Measurements from ENCODE around the gene ABHD3. TPM values are rescaled to one million over a fixed set of nuclear protein-coding genes. Genes with fewer than 3 reads are reported as not detected.
A peak's percentile ranks its signal among the peaks of the same experiment; 100 is the strongest.
"Not testable (repeated sequence)": the region's sequence is repeated elsewhere in the genome, so short reads cannot be mapped to it uniquely, and the experiment has no call there.

ABHD3 gene
- total and polyA plus RNA-seq, 4 donors: 10.2 to 26.0 (median 24.3) TPM

DNA sequence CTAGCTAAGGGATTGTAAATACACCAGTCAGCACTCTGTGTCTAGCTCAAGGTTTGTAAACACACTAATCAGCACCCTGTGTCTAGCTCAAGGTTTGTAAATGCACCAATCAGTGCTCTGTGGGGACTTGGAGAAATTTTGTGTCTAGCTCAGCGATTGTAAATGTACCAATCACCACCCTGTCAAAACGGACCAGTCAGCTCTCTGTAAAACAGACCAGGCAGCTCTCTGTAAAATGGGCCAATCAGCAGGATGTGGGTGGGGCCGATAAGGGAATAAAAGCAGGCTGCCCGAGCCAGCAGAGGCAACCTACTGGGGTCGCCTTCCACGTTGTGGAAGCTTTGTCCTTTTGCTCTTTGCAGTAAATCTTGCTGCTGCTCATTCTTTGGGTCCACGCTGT is 2.6 kb upstream of the ABHD3 start:
- 46% methylated on average over 5 of the region's 7 CpGs for WGBS (ENCODE audit: insufficient coverage)
- DNase-seq (ENCODE audit: low read depth in 4 of 6, low spot score in 6 of 6); H3K36me3 ChIP-seq (ENCODE audit: control insufficient read depth, insufficient read depth, low read length); H3K4me3 ChIP-seq (ENCODE audit: low read depth, low read length); H3K27ac ChIP-seq (ENCODE audit: low read depth, low read length); H3K9me3 ChIP-seq (ENCODE audit: control insufficient read depth, insufficient read depth, low read length); H3K27me3 ChIP-seq (ENCODE audit: control insufficient read depth, insufficient read depth, low read length): not testable (repeated sequence)
- peaks cover 11% of the 10 kb centered on the region for H3K4me1 ChIP-seq (ENCODE audit: control insufficient read depth, insufficient read depth, low read length)

DNA sequence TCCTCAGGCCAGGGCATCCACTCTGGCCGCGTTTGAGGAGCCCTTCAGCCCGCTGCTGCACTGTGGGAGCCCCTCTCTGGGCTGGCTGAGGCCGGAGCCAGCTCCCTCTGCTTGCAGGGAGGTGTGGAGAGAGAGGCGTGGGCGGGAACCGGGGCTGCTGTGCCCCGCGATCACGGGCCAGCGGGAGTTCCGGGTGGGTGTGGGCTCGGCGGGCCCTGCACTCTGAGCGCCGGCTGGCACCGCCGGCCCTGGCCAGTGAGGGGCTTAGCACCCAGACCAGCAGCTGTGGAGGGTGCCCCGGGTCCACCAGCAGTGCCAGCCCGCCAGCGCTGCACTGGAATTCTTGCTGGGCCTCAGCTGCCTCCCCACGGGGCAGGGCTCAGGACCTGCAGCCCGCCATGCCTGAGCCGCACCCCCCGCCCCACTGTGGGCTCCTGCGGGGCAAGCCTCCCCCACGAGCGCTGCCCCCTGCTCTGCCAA is 1.9 kb upstream of the ABHD3 start:
- H3K9me3 ChIP-seq (ENCODE audit: control insufficient read depth, insufficient read depth, low read length): no peaks in the 10 kb centered on the region
- peaks cover 11% of the 10 kb centered on the region for H3K4me1 ChIP-seq (ENCODE audit: control insufficient read depth, insufficient read depth, low read length)
- peaks cover 3% of the 10 kb centered on the region for H3K36me3 ChIP-seq (ENCODE audit: control insufficient read depth, insufficient read depth, low read length)
- 97% methylated on average over 28 of the region's 28 CpGs for WGBS (ENCODE audit: insufficient coverage)
- no peak overlapping the region for H3K4me3 ChIP-seq (ENCODE audit: low read depth, low read length)
- no peaks in the 10 kb centered on the region for H3K27me3 ChIP-seq (ENCODE audit: control insufficient read depth, insufficient read depth, low read length)
- H3K27ac ChIP-seq (ENCODE audit: low read depth, low read length): no peak overlapping the region
- no peak for DNase-seq (ENCODE audit: low read depth in 4 of 6, low spot score in 6 of 6)

DNA sequence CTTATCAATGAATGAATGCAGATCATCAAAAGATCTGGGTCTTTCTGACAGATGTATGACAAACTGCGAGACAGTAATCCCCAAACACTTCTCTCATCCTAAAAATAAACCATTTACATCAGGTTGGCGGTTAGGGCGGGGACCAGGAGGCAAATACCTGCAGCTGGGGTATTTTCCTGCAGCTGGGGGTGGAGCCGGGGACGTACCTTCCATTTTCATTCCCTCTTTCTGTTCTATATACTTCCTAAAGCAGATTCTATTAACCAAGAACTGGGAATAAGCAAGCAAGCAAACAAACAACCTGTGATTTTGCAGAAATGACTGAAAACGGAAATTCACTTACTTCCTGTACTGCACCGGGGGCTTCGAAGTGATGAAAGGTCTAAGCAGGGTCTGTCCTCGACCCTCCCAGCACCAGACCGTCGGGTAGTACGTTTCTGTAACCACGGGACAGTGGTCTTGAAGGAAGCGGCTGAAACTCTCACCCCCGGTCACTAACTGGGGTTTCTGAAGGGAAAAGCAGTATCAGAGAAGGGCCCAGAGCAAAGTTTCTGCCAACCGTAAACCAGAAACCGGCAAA is 1.2 kb downstream of the ABHD3 start:
- H3K36me3 ChIP-seq (ENCODE audit: control insufficient read depth, insufficient read depth, low read length): peaks cover 3% of the 10 kb centered on the region
- no peaks in the 10 kb centered on the region for H3K9me3 ChIP-seq (ENCODE audit: control insufficient read depth, insufficient read depth, low read length)
- peak overlapping the region; percentile 59 for H3K4me3 ChIP-seq (ENCODE audit: low read depth, low read length)
- H3K27ac ChIP-seq (ENCODE audit: low read depth, low read length): no peak overlapping the region
- no peak for DNase-seq (ENCODE audit: low read depth in 4 of 6, low spot score in 6 of 6)
- 1% methylated on average over 12 of the region's 17 CpGs for WGBS (ENCODE audit: insufficient coverage)
- no peaks in the 10 kb centered on the region for H3K27me3 ChIP-seq (ENCODE audit: control insufficient read depth, insufficient read depth, low read length)
- peaks cover 11% of the 10 kb centered on the region for H3K4me1 ChIP-seq (ENCODE audit: control insufficient read depth, insufficient read depth, low read length)

DNA sequence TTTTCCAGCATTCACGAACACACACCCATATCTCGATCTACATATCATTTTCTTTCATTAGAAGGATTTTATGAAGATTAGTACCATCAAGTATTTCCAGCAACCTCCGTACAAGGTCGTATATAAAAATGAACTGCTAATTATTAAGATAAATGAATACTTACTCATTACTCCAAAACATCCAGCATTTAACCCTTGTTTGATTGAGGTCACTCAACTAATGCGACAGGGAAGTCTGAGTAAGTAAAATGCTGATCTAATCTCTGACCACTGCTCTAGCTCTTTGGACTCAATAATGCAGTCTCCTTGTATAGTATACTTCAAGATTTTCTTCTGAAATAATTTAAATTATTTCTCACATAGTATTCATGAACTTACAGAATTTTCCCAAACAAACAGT is 2.0 kb downstream of the ABHD3 start:
- H3K27ac ChIP-seq (ENCODE audit: low read depth, low read length): no peak overlapping the region
- peaks cover 11% of the 10 kb centered on the region for H3K4me1 ChIP-seq (ENCODE audit: control insufficient read depth, insufficient read depth, low read length)
- H3K36me3 ChIP-seq (ENCODE audit: control insufficient read depth, insufficient read depth, low read length): peaks cover 3% of the 10 kb centered on the region
- no peaks in the 10 kb centered on the region for H3K27me3 ChIP-seq (ENCODE audit: control insufficient read depth, insufficient read depth, low read length)
- WGBS (ENCODE audit: insufficient coverage): no CpG with 5 or more reads among the region's 5 CpGs
- H3K4me3 ChIP-seq (ENCODE audit: low read depth, low read length): no peak overlapping the region
- no peak for DNase-seq (ENCODE audit: low read depth in 4 of 6, low spot score in 6 of 6)
- H3K9me3 ChIP-seq (ENCODE audit: control insufficient read depth, insufficient read depth, low read length): no peaks in the 10 kb centered on the region

DNA sequence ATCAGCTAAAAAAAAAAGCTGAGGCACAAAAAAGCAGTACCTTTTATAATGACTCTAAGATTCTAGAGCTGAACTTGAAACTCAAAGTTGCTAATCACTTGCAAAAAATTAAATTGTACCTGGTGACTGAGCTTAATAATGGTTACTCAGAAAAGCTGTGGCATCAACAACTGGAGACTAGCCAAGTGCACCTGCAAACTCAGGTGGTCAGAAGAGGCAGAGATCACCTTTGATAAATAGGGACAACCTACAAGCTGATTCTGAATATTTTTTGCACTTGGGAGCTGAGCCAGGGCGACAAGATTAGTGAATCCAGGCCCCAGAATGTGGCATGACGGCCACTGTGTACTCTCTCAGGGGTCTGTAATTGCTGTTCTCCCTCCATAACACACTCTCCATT is 3.0 kb downstream of the ABHD3 start:
- peaks cover 2% of the 10 kb centered on the region for H3K36me3 ChIP-seq (ENCODE audit: control insufficient read depth, insufficient read depth, low read length)
- no peaks in the 10 kb centered on the region for H3K9me3 ChIP-seq (ENCODE audit: control insufficient read depth, insufficient read depth, low read length)
- no CpG with 5 or more reads among the region's 2 CpGs for WGBS (ENCODE audit: insufficient coverage)
- DNase-seq (ENCODE audit: low read depth in 4 of 6, low spot score in 6 of 6): no peak
- no peak overlapping the region for H3K27ac ChIP-seq (ENCODE audit: low read depth, low read length)
- H3K27me3 ChIP-seq (ENCODE audit: control insufficient read depth, insufficient read depth, low read length): no peaks in the 10 kb centered on the region
- H3K4me3 ChIP-seq (ENCODE audit: low read depth, low read length): no peak overlapping the region
- H3K4me1 ChIP-seq (ENCODE audit: control insufficient read depth, insufficient read depth, low read length): peaks cover 11% of the 10 kb centered on the region

DNA sequence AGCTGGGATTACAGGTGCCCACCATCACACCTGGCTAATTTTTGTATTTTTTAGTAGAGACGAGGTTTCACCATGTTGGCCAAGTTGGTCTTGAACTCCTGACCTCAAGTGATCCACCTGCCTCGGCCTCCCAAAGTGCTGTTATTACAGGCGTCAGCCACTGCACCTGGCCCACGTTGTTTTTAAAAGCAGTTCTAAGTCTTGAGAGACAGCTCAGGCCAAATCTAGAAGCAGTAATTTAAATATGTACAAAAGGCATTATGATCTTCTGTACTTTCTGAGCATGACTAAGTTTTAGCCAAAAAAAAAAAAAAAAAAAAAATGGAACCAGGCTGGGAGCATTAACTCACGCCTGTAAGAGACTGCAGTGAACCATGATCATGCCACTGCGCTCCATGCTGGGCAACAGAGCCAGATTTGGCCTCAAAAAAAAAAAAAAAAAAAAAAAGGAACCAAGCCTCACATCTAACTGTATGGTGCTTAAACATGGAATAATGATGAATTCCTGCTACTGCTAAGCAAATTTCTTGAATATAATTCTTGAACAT is 4.0 kb downstream of the ABHD3 start:
- WGBS (ENCODE audit: insufficient coverage): 90% methylated on average over 3 of the region's 6 CpGs
- H3K27ac ChIP-seq (ENCODE audit: low read depth, low read length): no peak overlapping the region
- no peaks in the 10 kb centered on the region for H3K36me3 ChIP-seq (ENCODE audit: control insufficient read depth, insufficient read depth, low read length)
- no peak overlapping the region for H3K4me3 ChIP-seq (ENCODE audit: low read depth, low read length)
- no peaks in the 10 kb centered on the region for H3K27me3 ChIP-seq (ENCODE audit: control insufficient read depth, insufficient read depth, low read length)
- DNase-seq (ENCODE audit: low read depth in 4 of 6, low spot score in 6 of 6): no peak
- peaks cover 11% of the 10 kb centered on the region for H3K4me1 ChIP-seq (ENCODE audit: control insufficient read depth, insufficient read depth, low read length)
- H3K9me3 ChIP-seq (ENCODE audit: control insufficient read depth, insufficient read depth, low read length): no peaks in the 10 kb centered on the region

DNA sequence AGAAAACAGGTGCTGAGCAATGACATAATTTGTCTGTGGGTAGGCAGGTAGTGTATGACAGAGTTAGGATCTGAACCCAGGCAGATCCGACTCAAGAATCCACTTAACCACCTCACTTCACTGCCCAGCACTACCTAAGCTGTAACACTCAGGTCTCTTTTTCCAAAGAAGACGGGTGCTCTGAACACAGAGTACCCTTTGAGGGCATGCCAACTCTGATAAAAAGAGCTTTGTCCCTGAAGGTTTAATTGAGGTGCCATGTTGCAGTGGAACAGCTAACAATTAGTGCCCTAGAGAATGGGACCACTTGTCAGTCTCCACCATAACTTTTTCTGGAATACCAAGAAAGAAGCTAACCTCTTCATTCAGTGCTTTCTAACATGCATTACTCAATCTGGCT is 11.3 kb downstream of the ABHD3 start:
- DNase-seq (ENCODE audit: low read depth in 4 of 6, low spot score in 6 of 6): peak in 1 of 6 donors; percentile 18

DNA sequence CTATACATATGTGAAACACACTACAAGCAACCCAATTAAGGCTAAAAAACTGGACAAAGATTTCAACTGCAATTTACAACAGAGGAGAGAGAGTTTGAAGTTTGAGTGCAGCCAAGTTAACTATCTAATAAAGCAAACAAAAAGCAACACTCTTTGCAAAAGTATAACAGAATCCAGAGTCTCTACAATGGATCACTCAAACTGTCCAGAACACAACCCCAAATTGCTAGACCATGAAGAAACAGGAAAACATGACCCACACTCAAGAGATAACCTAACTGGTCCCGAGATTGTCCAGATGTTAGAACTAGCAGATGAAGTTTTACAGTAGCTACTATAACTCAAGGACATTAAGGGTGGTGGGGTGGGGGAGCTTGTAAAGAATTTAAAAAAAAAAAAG is 14.8 kb downstream of the ABHD3 start:
- Histone ChIP-seq H3K27ac (ENCODE audit: low read depth, low read length) (no peak overlapping the region), H3K9me3 (ENCODE audit: control insufficient read depth, insufficient read depth, low read length) (peaks cover 5% of the 10 kb centered on the region), H3K4me1 (ENCODE audit: control insufficient read depth, insufficient read depth, low read length) (no peaks in the 10 kb centered on the region), H3K36me3 (ENCODE audit: control insufficient read depth, insufficient read depth, low read length) (peaks cover 3% of the 10 kb centered on the region), H3K4me3 (ENCODE audit: low read depth, low read length) (no peak overlapping the region), H3K27me3 (ENCODE audit: control insufficient read depth, insufficient read depth, low read length) (no peaks in the 10 kb centered on the region)
- no CpG with 5 or more reads among the region's 1 CpG for WGBS (ENCODE audit: insufficient coverage)
- DNase-seq (ENCODE audit: low read depth in 4 of 6, low spot score in 6 of 6): no peak

More for the DNA sequence above, 11.3 kb downstream of the ABHD3 start:
- no peaks in the 10 kb centered on the region for H3K4me1 ChIP-seq (ENCODE audit: control insufficient read depth, insufficient read depth, low read length)
- H3K36me3 ChIP-seq (ENCODE audit: control insufficient read depth, insufficient read depth, low read length): no peaks in the 10 kb centered on the region
- H3K9me3 ChIP-seq (ENCODE audit: control insufficient read depth, insufficient read depth, low read length): peaks cover 5% of the 10 kb centered on the region
- no peak overlapping the region for H3K27ac ChIP-seq (ENCODE audit: low read depth, low read length)
- WGBS (ENCODE audit: insufficient coverage): 40% methylated on average over 1 of the region's 2 CpGs
- H3K4me3 ChIP-seq (ENCODE audit: low read depth, low read length): no peak overlapping the region
- no peaks in the 10 kb centered on the region for H3K27me3 ChIP-seq (ENCODE audit: control insufficient read depth, insufficient read depth, low read length)

DNA sequence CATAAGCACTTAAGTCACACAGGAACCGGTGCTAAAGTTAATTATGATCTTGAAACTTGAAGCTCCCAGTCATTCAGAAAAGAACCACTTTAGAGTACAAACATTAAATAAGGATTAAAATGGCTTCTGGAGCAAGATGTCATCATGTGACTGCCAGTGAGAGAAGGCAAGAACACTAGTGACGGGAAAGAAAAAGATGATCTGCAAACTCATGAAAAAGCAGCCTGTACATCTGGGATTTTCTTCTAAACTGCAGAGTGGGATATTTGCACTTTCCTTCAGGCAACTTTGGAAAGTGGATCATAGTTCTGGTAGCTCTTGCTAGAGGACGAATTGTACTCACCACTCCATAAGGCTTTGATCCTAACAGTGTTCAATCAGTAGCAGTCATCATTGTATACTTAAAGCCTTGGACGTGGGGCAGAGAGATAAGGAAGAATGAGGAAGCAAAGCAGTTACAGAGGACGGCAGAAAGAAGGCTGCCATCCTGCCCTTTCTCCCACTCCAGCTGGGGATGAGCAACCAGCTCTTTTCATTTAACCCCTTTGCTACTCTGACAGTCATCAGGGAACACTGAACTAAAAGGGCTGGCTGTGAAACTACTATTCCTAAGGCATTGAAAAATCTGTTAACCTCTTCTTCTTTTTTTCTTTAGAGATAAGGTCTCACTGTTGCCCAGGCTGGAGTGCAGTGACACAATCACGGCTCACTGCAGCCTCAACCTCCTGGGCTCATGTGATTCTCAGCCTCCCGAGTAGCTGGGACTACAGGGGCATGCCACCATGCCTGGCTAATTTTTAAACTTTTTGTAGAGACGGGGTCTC is 18.1 kb downstream of the ABHD3 start:
- DNase-seq (ENCODE audit: low read depth in 4 of 6, low spot score in 6 of 6): no peak
- 79% methylated on average over 4 of the region's 8 CpGs for WGBS (ENCODE audit: insufficient coverage)
- peaks cover 5% of the 10 kb centered on the region for H3K9me3 ChIP-seq (ENCODE audit: control insufficient read depth, insufficient read depth, low read length)
- H3K4me1 ChIP-seq (ENCODE audit: control insufficient read depth, insufficient read depth, low read length): peaks cover 5% of the 10 kb centered on the region
- H3K27me3 ChIP-seq (ENCODE audit: control insufficient read depth, insufficient read depth, low read length): no peaks in the 10 kb centered on the region
- peaks cover 3% of the 10 kb centered on the region for H3K36me3 ChIP-seq (ENCODE audit: control insufficient read depth, insufficient read depth, low read length)
- no peak overlapping the region for H3K27ac ChIP-seq (ENCODE audit: low read depth, low read length)
- H3K4me3 ChIP-seq (ENCODE audit: low read depth, low read length): no peak overlapping the region
